Mesothelial cell of epicardium (in vitro differentiated cells): ENCODE results near the gene USP4. TPM values are rescaled to one million over a fixed set of nuclear protein-coding genes. Genes with fewer than 3 reads are reported as not detected.
A peak's percentile ranks its signal among the peaks of the same experiment; 100 is the strongest.

ENCODE experiments used
- DNase-seq, 2 experiments: peaks; one replicate each; pipeline ENCODE4 v3.0.0; 2021; ENCODE audit warnings: low spot score in 2 of 2; ENCODE audit not compliant: unreplicated experiment in 2 of 2
- H3K27ac Mint-ChIP-seq: 2 replicates; pipeline ENCODE4 v1.8.0; 2021; ENCODE audit warnings: mixed read lengths
- H3K27me3 Mint-ChIP-seq: 2 replicates; pipeline ENCODE4 v1.8.0; 2021; ENCODE audit warnings: low read depth, mixed read lengths
- H3K36me3 Mint-ChIP-seq: 2 replicates; pipeline ENCODE4 v1.8.0; 2021; ENCODE audit warnings: mixed read lengths
- H3K4me1 Mint-ChIP-seq: 2 replicates; pipeline ENCODE4 v1.8.0; 2021; ENCODE audit warnings: mixed read lengths
- H3K4me3 Mint-ChIP-seq: 2 replicates; pipeline ENCODE4 v1.8.0; 2021; ENCODE audit warnings: mild to moderate bottlenecking, moderate library complexity, mixed read lengths
- H3K9me3 Mint-ChIP-seq: 2 replicates; pipeline ENCODE4 v1.8.0; 2021; ENCODE audit warnings: mixed read lengths
- CTCF ChIP-seq: fragments of 200-600 bp; sonication (generic); IDR thresholded peaks from one replicate; pipeline ENCODE4 v1.5.0; 2021; ENCODE audit warnings: antibody characterized with exemption; ENCODE audit not compliant: unreplicated experiment
- total RNA-seq: library from RNA; stranded (reverse); gene quantifications from 3 replicates; pipeline ENCODE4 v1.2.1, GENCODE V29; 2021

Gene USP4
- total RNA-seq, 1 donor from 2014 or later = 54.5 TPM

GRCh38 chr3:49343163-49343562, 3.3 kb upstream of the USP4 start:
- no peak for DNase-seq
- no peak for TF ChIP-seq CTCF
- H3K9me3 Mint-ChIP-seq = no peaks in the 10 kb centered on the region
- no peak overlapping the region for H3K4me3 Mint-ChIP-seq
- H3K4me1 Mint-ChIP-seq = peaks cover 23% of the 10 kb centered on the region
- H3K36me3 Mint-ChIP-seq = no peaks in the 10 kb centered on the region
- no peak overlapping the region for H3K27ac Mint-ChIP-seq
- H3K27me3 Mint-ChIP-seq = no peaks in the 10 kb centered on the region

GRCh38 chr3:49341996-49342395, 2.1 kb upstream of the USP4 start:
- no peak for DNase-seq
- Mint-ChIP-seq H3K9me3 (no peaks in the 10 kb centered on the region), H3K4me3 (no peak overlapping the region), H3K27ac (no peak overlapping the region), H3K27me3 (no peaks in the 10 kb centered on the region), H3K36me3 (no peaks in the 10 kb centered on the region), H3K4me1 (peaks cover 23% of the 10 kb centered on the region)
- TF ChIP-seq CTCF = no peak

GRCh38 chr3:49339581-49339940, 292 bp downstream of the USP4 start:
- peak overlapping the region; percentile 95 for H3K27ac Mint-ChIP-seq
- H3K36me3 Mint-ChIP-seq = peaks cover 10% of the 10 kb centered on the region
- H3K27me3 Mint-ChIP-seq = no peaks in the 10 kb centered on the region
- no peaks in the 10 kb centered on the region for H3K9me3 Mint-ChIP-seq
- no peak for DNase-seq
- TF ChIP-seq CTCF = no peak
- peaks cover 23% of the 10 kb centered on the region for H3K4me1 Mint-ChIP-seq
- H3K4me3 Mint-ChIP-seq = peak overlapping the region; percentile 94

GRCh38 chr3:49333916-49334633, 5.8 kb downstream of the USP4 start:
- no peak overlapping the region for H3K4me3 Mint-ChIP-seq
- peaks cover 4% of the 10 kb centered on the region for H3K4me1 Mint-ChIP-seq
- no peak for TF ChIP-seq CTCF
- no peak overlapping the region for H3K27ac Mint-ChIP-seq
- no peaks in the 10 kb centered on the region for H3K27me3 Mint-ChIP-seq
- no peaks in the 10 kb centered on the region for H3K9me3 Mint-ChIP-seq
- no peak for DNase-seq
- peaks cover 27% of the 10 kb centered on the region for H3K36me3 Mint-ChIP-seq

GRCh38 chr3:49333091-49333490, 6.8 kb downstream of the USP4 start:
- Mint-ChIP-seq H3K36me3 (peaks cover 27% of the 10 kb centered on the region), H3K27me3 (no peaks in the 10 kb centered on the region), H3K4me3 (no peak overlapping the region), H3K4me1 (no peaks in the 10 kb centered on the region), H3K9me3 (no peaks in the 10 kb centered on the region), H3K27ac (no peak overlapping the region)
- no peak for TF ChIP-seq CTCF
- no peak for DNase-seq
